ENCODE results near the gene CENPT. TPM values are rescaled to one million over a fixed set of nuclear protein-coding genes. Genes with fewer than 3 reads are reported as not detected.

The CENPT gene
- total and polyA plus RNA-seq, 2 of the 8 experiments (the other 6 are each of a cell fraction or from before 2014, with no cell fraction given), result 42.4 to 53.4 TPM

DNA sequence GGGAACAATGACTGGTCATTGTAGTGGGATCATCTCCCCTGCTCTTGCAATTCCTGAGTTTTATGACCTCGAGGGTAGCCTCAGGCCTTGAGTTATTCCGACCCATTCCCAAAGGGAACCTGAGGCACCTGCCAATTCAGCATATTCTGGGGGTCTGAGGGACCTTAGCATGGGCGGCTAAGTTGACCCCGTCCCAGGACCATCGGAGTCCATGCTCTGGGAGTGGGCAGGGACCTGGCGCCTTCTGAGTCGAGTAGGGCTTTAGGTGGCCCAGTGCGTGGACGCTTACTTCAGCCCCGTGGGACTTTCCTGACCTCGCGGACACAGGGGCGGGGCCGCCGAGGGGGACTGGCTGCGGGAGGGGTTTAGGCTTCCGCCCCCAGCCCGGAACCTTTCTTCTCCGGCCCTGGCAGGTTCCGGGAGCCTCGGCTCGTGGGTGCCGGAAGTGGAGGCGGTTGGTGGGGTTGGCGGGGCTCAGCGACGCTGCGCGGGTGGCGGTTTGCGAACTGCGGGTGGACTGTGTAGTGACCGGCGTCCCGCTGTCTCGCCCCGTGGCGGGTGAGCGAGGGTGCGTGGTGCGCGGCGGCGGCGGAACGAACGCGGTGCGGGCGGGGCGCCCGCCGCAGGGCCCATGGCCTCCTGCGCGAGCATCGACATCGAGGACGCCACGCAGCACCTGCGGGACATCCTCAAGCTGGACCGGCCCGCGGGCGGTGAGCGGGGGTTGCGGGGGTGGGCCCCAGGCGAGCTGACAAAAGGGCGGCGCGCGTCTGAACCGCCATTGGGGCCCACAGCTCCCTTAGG lies 25.3 kb upstream of the CENPT start, which contains the start of gene EDC4 (continued):
- TF ChIP-seq, protein P1, sequence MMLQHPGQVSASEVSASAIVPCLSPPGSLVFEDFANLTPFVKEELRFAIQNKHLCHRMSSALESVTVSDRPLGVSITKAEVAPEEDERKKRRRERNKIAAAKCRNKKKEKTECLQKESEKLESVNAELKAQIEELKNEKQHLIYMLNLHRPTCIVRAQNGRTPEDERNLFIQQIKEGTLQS (IDR thresholded peaks at IDR 0.05; ENCODE audit: insufficient read depth, low read depth, low read length), result no peak
- peak; percentile 96 for TF ChIP-seq GABPA (IDR thresholded peaks at IDR 0.05; ENCODE audit: borderline replicate concordance, insufficient read depth, low read length)
- peak; percentile 91 for TF ChIP-seq PHF8 (conservative IDR thresholded peaks at IDR 0.05; ENCODE audit: low read depth, low read length)
- TF ChIP-seq GTF2F1 (IDR thresholded peaks at IDR 0.05; ENCODE audit: borderline replicate concordance, low read depth, low read length), result 0 out of 2 replicates have a peak, but pooled peaks have one; percentile 63
- peak; percentile 97 for TF ChIP-seq RBBP5 (IDR thresholded peaks at IDR 0.05; ENCODE audit: borderline replicate concordance, low read depth, low read length)
- TF ChIP-seq CREB1 (IDR thresholded peaks at IDR 0.05), result peak; percentile 27; the same call in 1 of the 2 replicates
- peak; percentile 55 for TF ChIP-seq KDM4A (IDR thresholded peaks at IDR 0.05; ENCODE audit: low read depth, low read length, severe bottlenecking)
- peak in 1 of 2 experiments; percentile 86; a peak in 1 of 4 replicates for TF ChIP-seq HDAC2 (IDR thresholded peaks at IDR 0.05; ENCODE audit: borderline replicate concordance in 1 of 2, low read depth in 2 of 2, low read length in 2 of 2)
- TF ChIP-seq, protein P2, sequence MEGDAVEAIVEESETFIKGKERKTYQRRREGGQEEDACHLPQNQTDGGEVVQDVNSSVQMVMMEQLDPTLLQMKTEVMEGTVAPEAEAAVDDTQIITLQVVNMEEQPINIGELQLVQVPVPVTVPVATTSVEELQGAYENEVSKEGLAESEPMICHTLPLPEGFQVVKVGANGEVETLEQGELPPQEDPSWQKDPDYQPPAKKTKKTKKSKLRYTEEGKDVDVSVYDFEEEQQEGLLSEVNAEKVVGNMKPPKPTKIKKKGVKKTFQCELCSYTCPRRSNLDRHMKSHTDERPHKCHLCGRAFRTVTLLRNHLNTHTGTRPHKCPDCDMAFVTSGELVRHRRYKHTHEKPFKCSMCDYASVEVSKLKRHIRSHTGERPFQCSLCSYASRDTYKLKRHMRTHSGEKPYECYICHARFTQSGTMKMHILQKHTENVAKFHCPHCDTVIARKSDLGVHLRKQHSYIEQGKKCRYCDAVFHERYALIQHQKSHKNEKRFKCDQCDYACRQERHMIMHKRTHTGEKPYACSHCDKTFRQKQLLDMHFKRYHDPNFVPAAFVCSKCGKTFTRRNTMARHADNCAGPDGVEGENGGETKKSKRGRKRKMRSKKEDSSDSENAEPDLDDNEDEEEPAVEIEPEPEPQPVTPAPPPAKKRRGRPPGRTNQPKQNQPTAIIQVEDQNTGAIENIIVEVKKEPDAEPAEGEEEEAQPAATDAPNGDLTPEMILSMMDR (IDR thresholded peaks at IDR 0.05; ENCODE audit: control extremely low read depth in 1 of 3, insufficient read depth in 1 of 3, low read depth in 1 of 3, low read length in 3 of 3), result no peak; a peak in 1 of 4 replicates
- TF ChIP-seq TAF1 (IDR thresholded peaks at IDR 0.05; ENCODE audit: low read depth, low read length), result peak; percentile 84
- TF ChIP-seq SAP30 (IDR thresholded peaks at IDR 0.05; ENCODE audit: insufficient read depth, insufficient replicate concordance, low read length), result peak; percentile 4
- 0 out of 2 replicates have a peak, but pooled peaks have one; percentile 35 for TF ChIP-seq SRF (IDR thresholded peaks at IDR 0.05; ENCODE audit: low read depth, low read length)
- peak; percentile 56; the same call in 1 of the 2 replicates for TF ChIP-seq CHD2 (IDR thresholded peaks at IDR 0.05; ENCODE audit: low read length)
